ENCODE data around the gene TUBB4A.
"Not testable (repeated sequence)": the region's sequence is repeated elsewhere in the genome, so short reads cannot be mapped to it uniquely, and the experiment has no call there.

The TUBB4A gene

DNA sequence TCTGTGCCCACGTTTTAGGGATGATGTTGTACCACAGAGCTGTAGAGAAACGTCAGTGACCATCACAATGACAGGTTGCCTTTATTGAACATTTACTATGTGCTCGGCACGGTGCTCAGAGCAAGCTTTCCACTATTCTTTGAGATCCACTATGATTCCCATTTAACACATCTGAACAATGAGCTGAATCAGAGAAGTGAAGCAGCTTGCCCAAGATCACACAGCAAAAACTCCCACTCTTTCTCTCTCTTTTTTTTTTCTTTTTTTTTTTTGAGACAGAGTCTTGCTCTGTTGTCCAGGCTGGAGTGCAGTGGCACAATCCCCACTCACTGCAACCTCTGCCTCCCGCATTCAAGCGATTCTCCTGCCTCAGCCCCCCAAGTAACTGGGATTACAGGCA lies 20.6 kb upstream of the TUBB4A start:
- DNase-seq: no peak

GRCh38 chr19:6521718-6522646 lies 19.9 kb upstream of the TUBB4A start:
- DNase-seq: no peak

DNA sequence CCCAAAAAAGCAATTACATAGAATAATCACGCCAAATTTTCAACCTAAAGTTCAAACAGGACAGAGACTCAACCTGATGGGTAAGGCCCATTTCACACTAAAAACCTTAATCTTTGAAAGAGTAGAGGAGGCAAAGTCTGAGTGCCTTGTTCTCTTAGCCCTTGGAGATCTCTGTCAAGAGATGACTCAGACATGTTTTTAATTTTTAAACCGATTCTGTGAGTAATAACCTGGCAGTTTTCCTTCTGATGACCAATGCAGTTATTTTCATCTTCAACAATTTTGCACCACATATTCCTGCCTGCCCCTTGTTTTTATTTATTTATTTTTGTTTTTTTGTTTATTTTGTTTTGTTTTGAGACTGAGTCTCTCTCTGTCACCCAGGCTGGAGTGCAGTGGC lies 17.2 kb upstream of the TUBB4A start:
- no peak for DNase-seq

GRCh38 chr19:6518145-6518911 lies 16.2 kb upstream of the TUBB4A start:
- DNase-seq: no peak

DNA sequence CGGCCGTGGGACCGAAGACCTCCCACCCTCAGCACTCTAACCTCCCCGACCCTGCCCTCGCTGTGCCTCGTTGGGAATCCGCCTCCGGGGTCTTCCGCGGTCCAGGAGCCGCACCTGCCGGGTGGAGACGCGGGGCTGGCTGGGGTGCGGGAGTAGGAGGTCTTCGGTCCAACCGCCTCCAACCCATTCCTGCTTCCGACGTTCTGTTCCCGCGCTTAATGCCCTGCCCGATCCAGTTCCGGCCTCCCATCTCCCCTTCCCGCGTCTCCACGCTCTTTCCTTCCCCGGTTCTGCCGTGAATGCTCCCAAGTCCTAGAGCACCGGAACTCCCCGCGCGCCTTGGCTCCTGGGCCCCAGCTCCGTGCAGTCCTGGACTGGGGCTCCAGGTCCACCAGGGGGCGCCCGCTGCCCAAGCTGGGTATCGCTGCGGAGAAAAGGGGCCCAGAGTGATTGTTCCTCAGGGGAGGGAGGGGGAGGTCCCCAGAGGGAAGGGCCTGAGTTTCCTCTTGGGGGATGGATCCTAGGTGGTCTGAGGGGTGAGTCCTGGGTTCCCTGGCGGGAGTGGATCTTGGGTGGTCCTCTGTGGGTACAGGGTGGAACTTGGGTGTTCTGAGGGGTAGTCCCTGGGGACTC lies 14.7 kb upstream of the TUBB4A start:
- no peak for DNase-seq

GRCh38 chr19:6516018-6516658 lies 14.0 kb upstream of the TUBB4A start:
- no peak for DNase-seq

- DNase-seq: no peak
Observed at GRCh38 chr19:6514926-6515544, 12.9 kb upstream of the TUBB4A start.

DNA sequence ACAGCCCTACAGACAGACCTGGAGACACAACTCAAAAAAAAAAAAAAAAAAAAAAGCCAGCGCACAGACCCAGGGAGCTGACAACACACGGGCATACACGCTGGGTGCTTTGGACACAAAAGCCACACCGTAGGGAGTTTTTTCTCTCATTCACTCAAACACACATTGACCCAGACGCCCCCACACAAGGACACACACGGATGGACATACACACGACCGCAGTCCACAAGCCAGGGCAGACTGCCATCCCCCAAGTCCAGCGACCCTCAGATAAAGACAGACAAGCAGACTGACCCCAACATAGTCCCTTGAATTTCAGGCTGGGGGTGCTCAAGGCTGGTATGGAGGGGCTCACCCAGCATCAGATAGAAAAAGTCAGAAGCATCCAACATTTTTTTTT lies 12.0 kb upstream of the TUBB4A start:
- DNase-seq: no peak

GRCh38 chr19:6510618-6511017 lies 8.5 kb upstream of the TUBB4A start:
- DNase-seq: no peak

DNA sequence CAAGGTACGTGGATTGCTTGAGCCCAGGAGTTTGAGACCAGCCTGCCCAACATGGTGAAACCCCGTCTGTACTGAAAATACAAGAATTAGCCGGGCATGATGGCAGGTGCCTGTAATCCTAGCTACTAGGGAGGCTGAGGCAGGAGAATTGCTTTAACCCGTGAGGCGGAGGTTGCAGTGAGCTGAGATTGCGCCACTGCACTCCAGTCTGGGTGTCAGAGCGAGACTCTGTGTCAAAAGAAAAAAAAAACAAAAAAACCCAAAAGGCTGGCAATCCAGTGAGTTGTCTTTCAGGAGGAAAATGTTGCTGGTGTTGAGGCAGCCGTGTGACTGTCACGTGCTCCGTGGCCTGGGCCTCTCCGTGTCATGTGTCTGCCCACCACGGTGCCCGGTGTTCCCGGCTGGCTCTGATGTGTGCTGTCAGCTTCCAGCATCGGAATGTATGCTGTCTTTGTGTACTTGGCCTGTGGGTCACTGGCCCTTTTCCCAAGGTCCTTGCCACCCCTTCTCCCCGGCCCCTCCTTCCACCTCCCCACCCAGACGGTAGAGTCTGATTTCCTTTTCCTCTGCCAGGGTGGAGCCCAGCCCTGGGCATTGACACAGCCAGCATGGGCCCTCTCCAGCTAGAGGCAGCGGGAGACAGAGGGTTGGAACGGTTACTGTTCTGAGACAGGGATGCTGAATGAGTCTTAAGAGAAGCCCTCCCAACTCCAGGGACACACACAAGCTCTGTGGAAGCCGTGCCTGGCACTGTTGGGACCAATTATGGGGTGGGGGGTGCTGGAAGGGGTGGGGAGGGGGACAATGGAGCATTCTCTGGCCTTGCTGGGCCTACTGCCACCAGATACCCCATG lies 7.2 kb upstream of the TUBB4A start:
- DNase-seq: no peak

DNA sequence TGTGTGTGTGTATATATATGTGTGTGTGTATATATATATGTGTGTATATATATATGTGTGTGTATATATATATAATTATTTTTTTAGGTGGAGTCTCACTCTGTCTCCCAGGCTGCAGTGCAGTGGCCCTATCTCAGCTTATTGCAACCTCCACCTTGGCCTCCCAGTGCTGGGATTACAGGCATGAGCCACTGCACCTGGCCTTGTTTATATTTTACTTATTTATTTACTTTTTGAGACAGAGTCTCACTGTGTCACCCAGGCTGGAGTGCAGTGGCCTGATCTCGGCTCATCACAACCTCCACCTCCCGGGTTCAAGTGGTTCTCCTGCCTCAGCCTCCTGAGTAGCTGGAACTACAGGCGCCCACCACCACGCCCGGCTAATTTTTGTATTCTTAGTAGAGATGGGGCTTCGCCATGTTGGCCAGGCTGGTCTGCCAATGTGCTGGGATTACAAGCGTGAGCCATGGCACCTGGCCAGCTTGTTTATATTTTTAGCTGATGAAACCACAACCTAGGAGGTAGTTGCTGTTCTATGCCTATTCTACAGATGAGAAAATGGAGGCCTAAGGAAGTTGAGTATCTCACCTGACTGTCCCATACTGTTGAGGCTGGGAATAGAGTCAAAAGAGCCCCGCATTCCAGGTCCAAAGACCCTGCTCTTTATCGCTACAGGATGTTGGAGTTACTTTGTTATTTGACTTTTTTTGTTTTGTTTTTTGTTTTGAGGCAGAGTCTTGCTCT lies 6.1 kb upstream of the TUBB4A start:
- not testable (repeated sequence) for DNase-seq

- no peak for DNase-seq
Observed at GRCh38 chr19:6503407-6504201, 1.5 kb upstream of the TUBB4A start.

GRCh38 chr19:6500837-6501739 lies 1.0 kb downstream of the TUBB4A start:
- no peak for DNase-seq

- no peak for DNase-seq
Observed at GRCh38 chr19:6499052-6499790, 2.9 kb downstream of the TUBB4A start.

DNA sequence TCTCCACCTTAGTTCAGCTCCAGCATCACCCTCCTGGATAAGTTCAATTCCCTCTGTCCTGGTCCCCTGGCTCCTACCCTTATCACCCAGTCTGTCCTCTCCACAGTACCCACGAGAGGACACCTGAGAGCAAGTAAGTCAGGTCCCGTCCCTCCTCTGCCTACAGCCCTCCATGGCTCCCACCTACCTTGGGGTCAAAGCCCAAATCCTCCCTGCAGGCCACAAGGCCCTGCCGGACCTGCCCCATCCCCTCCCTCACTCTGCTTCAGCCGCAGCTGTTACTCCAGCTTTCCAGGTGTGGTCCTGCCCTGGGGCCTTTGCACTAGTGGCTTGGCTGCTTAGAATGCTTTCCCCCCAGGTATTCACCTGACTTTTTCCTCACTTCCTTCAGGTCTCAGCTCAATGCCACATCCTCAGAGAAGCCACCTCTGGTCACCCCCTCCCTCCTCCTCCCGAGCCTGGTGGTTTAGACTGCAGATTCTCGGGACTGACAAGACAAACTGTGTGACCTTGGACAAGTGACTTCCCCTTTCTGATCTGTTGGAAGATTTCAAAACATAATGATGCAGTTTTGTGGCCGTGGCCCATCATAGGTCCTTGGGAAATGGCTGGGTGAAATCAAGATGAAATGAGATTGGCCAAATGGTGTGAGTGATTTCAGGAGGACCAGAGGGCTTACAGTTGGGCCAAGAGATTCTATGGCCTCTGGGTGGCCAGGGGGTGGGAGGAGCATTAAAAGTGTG lies 3.6 kb downstream of the TUBB4A start:
- DNase-seq: no peak

DNA sequence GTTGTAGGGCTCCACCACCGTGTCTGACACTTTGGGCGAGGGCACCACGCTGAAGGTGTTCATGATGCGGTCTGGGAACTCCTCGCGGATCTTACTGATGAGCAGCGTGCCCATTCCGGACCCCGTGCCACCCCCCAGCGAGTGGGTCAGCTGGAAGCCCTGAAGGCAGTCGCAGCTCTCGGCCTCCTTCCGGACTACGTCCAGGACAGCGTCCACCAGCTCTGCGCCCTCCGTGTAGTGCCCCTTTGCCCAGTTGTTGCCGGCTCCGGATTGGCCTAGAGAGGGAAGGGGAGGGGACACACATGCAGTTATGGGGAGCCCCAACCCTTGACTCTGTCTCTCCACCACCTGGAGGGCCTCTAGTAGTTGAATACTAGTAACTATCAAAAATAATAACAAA lies 6.2 kb downstream of the TUBB4A start:
- DNase-seq: no peak

- no peak for DNase-seq
Observed at GRCh38 chr19:6494438-6495036, 7.6 kb downstream of the TUBB4A start.
